Sigmoid colon (tissue), 7 donors: ENCODE data around the gene SUGCT. TPM values are rescaled to one million over a fixed set of nuclear protein-coding genes. Genes with fewer than 3 reads are reported as not detected.
"Not testable (repeated sequence)": the region's sequence is repeated elsewhere in the genome, so short reads cannot be mapped to it uniquely, and the experiment has no call there.

Source experiments
- DNase-seq: peaks from one replicate; pipeline ENCODE4 v3.0.0-alpha.2; 2019
- H3K27ac ChIP-seq, 4 donors: fragments of 200-600 bp; sonication (generic); one replicate each; pipeline ENCODE4 v1.5.1; 2016 to 2019; ENCODE audit warnings: mild to moderate bottlenecking in 1 of 4
- H3K27me3 ChIP-seq, 3 donors: fragments of 200-600 bp; sonication (generic); one replicate each; pipeline ENCODE4 v1.5.1; 2019; ENCODE audit warnings: mild to moderate bottlenecking in 1 of 3
- H3K36me3 ChIP-seq, 4 donors: fragments of 200-600 bp; sonication (generic); one replicate each; pipeline ENCODE4 v1.5.1; 2016 to 2019
- H3K4me1 ChIP-seq, 4 donors: fragments of 200-600 bp; sonication (generic); one replicate each; pipeline ENCODE4 v1.5.1; 2017 to 2019
- H3K4me3 ChIP-seq, 4 donors: fragments of 200-600 bp; sonication (generic); one replicate each; pipeline ENCODE4 v1.5.1; 2017 to 2019; ENCODE audit warnings: mild to moderate bottlenecking in 2 of 4, moderate library complexity in 1 of 4
- H3K9me3 ChIP-seq, 4 donors: fragments of 200-600 bp in 3 of 4; sonication (generic) in 3 of 4; one replicate each; pipeline versions ENCODE4 v1.5.1 to v1.6.1; 2013 to 2019
- EP300 ChIP-seq, 4 donors: sonication (generic); formaldehyde crosslinking; IDR thresholded peaks; one replicate each; pipeline ENCODE4 v1.6.1; 2017; ENCODE audit warnings: antibody characterized with exemption in 4 of 4
- POLR2A ChIP-seq, 2 donors: fragments of 450-650 bp; IDR thresholded peaks; one replicate each; pipeline ENCODE4 v1.6.1; 2016; ENCODE audit warnings: antibody characterized with exemption in 2 of 2, mild to moderate bottlenecking in 2 of 2, moderate library complexity in 2 of 2
- POLR2AphosphoS5 ChIP-seq, 4 donors: sonication (generic); formaldehyde crosslinking; IDR thresholded peaks; one replicate each; pipeline ENCODE4 v1.6.1; 2017; ENCODE audit warnings: antibody characterized with exemption in 4 of 4
- WGBS, 2 donors: extraction: QIAGEN DNeasy Blood & Tissue Kit; methylation state at CpG; one replicate each; pipeline ENCODE4 v1.1.7; 2013; 5-methylcytosine and 5-hydroxymethylcytosine counted together
- intact Hi-C: fragments of 100-400 bp; cut with DNase I; formaldehyde crosslinking; loops from one replicate; pipeline ENCODE4 v1.15.1; 2023
- polyA plus RNA-seq, 3 donors: library from polyadenylated mRNA; stranded (reverse); fragments of 200-250 nt; gene quantifications; one replicate each; pipeline ENCODE4 v1.2.3, GENCODE V29; 2013
- total RNA-seq, 4 donors: library from RNA; depleted of rRNA; stranded (reverse); fragments of >200 nt; gene quantifications; one replicate each; pipeline ENCODE4 v1.1.0, GENCODE V29; 2016
- TF ChIP-seq, protein P1 (sequence below), 4 experiments: fragments of 450-650 bp in 3 of 4; fragments of 200-600 bp in 1 of 4; IDR thresholded peaks; one replicate each; pipeline ENCODE4 v1.5.1; 2016 to 2019; ENCODE audit warnings: antibody characterized with exemption in 4 of 4, mild to moderate bottlenecking in 3 of 4, moderate library complexity in 2 of 4
- donor health status: healthy with polysubstance abuse.
- donor health status: Bipolar disorder and iron deficiency.
- donor health status: healthy.

Gene SUGCT
- total and polyA plus RNA-seq, 7 donors = 2.3 to 25.9 (median 6.3) TPM

DNA sequence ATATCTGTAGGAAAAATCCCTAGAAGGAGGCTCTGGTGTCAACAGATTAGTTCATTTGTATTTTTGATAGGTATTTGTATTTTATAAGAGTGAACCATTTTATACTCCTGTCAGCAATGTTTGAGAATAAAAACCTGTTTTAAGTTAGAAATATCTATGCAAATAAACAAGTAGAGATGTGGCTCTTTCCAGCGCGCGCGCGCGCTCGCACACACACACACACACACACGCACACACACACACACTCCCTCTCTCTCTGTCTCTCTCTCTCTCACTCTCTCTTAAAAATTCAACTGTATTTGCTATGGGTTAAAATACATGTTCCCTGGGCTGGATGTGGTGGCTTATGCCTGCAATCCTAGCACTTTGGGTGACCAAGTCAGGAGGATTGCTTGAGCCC lies 113.9 kb downstream of the SUGCT start:
- Histone ChIP-seq H3K27ac (no peak overlapping the region), H3K4me1 (no peaks in the 10 kb centered on the region), H3K27me3 (no peaks in the 10 kb centered on the region), H3K9me3 (no peaks in the 10 kb centered on the region), H3K36me3 (no peaks in the 10 kb centered on the region), H3K4me3 (no peak overlapping the region)
- no peak for DNase-seq
- intact Hi-C loops = no loop called here
- 80 to 81% methylated on average over 8 of the region's 8 CpGs for WGBS, 2 donors
- TF ChIP-seq POLR2AphosphoS5 (IDR thresholded peaks at IDR 0.05) = no peak
- no peak for TF ChIP-seq POLR2A (IDR thresholded peaks at IDR 0.05)
- TF ChIP-seq EP300 (IDR thresholded peaks at IDR 0.05) = no peak
- TF ChIP-seq, protein P1, sequence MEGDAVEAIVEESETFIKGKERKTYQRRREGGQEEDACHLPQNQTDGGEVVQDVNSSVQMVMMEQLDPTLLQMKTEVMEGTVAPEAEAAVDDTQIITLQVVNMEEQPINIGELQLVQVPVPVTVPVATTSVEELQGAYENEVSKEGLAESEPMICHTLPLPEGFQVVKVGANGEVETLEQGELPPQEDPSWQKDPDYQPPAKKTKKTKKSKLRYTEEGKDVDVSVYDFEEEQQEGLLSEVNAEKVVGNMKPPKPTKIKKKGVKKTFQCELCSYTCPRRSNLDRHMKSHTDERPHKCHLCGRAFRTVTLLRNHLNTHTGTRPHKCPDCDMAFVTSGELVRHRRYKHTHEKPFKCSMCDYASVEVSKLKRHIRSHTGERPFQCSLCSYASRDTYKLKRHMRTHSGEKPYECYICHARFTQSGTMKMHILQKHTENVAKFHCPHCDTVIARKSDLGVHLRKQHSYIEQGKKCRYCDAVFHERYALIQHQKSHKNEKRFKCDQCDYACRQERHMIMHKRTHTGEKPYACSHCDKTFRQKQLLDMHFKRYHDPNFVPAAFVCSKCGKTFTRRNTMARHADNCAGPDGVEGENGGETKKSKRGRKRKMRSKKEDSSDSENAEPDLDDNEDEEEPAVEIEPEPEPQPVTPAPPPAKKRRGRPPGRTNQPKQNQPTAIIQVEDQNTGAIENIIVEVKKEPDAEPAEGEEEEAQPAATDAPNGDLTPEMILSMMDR (IDR thresholded peaks at IDR 0.05) = no peak

DNA sequence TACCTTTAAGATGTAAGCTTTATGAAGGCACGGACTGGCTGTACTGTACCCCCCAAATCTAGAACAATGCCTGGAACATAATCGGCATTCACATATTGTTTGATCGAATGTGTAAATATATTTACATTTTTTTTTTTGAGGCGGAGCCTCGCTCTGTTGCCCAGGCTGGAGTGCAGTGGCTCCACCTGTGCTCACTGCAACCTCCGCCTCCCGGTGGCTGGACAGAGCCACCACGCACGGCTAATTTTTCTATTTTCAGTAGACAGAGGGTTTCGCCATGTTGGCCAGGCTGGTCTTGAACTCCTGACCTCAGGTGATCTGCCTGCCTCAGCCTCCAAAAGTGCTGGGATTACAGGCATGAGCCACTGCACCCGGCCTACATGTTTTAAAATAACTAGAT lies 118.6 kb downstream of the SUGCT start:
- intact Hi-C loops, H3K4me1 ChIP-seq, H3K27ac ChIP-seq, DNase-seq, H3K9me3 ChIP-seq, H3K4me3 ChIP-seq, H3K27me3 ChIP-seq, H3K36me3 ChIP-seq: not testable (repeated sequence)
- 90 to 95% methylated on average over 11 of the region's 11 CpGs for WGBS, 2 donors

DNA sequence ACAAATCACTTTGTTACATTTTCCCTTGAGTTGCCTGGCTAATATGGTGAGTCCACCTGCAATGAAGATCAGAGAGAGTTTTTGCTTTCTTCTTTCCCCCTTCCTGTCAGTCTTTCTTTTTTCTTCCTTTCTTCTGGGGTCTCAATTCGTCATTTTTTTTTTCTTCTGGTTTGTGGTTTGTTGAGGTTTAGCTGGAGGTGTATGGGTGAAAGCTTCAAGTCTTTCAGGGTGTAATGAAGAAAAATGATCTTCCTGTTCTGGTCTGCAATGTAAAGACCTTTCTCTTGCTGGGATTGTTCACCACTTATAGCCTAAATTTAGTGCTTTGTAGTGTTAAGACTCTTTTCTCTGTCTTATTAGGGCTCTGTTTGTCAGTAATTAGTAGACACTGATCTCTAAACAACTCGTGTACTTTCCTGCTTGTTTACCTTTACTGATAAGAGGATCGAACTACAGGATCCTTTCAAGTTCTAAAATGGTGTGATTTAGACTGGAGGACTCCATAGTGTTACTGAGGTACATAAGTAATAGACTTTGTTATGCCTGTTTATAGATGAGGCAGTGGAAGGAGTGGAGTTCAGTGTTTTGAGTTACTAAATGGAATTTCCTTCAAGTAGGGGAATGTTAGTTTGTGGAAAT lies 129.1 kb downstream of the SUGCT start:
- Histone ChIP-seq H3K9me3 (no peaks in the 10 kb centered on the region), H3K4me1 (no peaks in the 10 kb centered on the region), H3K27me3 (no peaks in the 10 kb centered on the region), H3K4me3 (no peak overlapping the region), H3K36me3 (no peaks in the 10 kb centered on the region), H3K27ac (no peak overlapping the region)
- no peak for DNase-seq
- TF ChIP-seq POLR2A (IDR thresholded peaks at IDR 0.05) (no peak), POLR2AphosphoS5 (IDR thresholded peaks at IDR 0.05) (no peak), EP300 (IDR thresholded peaks at IDR 0.05) (no peak)
- TF ChIP-seq, protein P1 (IDR thresholded peaks at IDR 0.05) = no peak
- 28 to 48% methylated on average over 3 of the region's 3 CpGs for WGBS, 2 donors
- intact Hi-C loops = no loop called here

DNA sequence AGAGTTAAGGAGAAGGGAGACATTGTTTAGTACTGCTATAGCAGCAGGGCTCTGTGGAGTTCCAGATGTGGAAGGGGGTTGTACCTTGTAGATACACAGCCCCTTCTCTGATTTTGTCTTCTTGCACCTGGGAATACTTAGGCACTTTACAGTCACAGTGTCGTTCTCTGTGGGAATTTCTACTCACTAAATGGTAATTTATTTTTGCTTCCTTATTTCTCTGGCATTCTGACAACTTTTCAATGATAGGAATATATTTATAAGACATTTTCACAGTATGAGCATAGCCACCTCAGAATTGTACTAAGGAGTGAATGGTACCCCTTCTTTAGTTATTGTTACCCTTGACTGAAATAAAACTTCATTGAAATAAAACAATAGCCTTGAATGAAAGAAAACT lies 132.8 kb downstream of the SUGCT start:
- Histone ChIP-seq H3K4me3 (no peak overlapping the region), H3K4me1 (no peaks in the 10 kb centered on the region), H3K27me3 (no peaks in the 10 kb centered on the region), H3K9me3 (no peaks in the 10 kb centered on the region), H3K36me3 (no peaks in the 10 kb centered on the region), H3K27ac (no peak overlapping the region)
- 10 to 48% methylated on average over 1 of the region's 1 CpG for WGBS, 2 donors
- no peak for DNase-seq
- intact Hi-C loops = no loop called here
- TF ChIP-seq POLR2A (IDR thresholded peaks at IDR 0.05) = no peak
- TF ChIP-seq EP300 (IDR thresholded peaks at IDR 0.05) = no peak
- TF ChIP-seq POLR2AphosphoS5 (IDR thresholded peaks at IDR 0.05) = no peak
- TF ChIP-seq, protein P1 (IDR thresholded peaks at IDR 0.05) = no peak

DNA sequence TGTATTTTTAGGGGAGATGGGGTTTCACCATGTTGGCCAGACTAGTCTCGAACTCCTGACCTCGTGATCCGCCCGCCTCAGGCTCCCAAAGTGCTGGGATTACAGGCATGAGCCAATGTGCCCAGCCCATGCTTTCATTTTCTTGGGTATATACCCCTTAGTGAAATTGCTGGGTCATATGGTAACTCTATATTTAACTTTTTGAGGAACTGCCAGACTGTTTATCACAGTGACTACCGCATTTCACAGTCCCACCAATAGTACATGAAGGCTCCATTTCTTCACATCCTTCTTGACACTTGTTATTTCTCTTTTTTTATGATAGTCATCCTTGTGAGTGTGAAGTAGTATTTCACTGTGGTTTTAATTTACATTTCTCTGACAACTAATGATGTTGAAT lies 134.0 kb downstream of the SUGCT start:
- H3K4me3 ChIP-seq, H3K36me3 ChIP-seq, intact Hi-C loops, H3K9me3 ChIP-seq, DNase-seq, H3K4me1 ChIP-seq, H3K27me3 ChIP-seq, H3K27ac ChIP-seq: not testable (repeated sequence)
- WGBS, 2 donors = 83 to 91% methylated on average over 5 of the region's 5 CpGs

DNA sequence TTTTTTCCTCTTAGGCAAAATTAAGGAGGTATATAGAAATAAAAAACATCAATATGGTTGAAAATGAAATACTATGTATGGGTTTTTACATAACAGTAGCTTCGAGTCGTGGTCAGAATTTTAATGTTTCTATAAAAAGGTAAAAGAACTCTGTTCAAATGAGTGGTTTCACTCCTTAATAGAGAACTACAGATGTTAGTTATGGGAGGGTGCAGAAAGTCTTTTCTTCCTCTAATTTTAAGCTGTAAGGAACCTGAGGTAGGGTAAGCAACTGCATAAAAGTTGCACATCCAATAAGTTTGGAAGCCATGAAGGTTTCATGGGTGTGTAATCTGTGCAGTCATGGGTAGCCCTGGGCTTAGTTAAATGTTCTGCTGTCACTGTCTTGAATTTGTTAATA lies 141.3 kb downstream of the SUGCT start:
- no peak for TF ChIP-seq POLR2A (IDR thresholded peaks at IDR 0.05)
- no peak for TF ChIP-seq POLR2AphosphoS5 (IDR thresholded peaks at IDR 0.05)
- H3K4me1 ChIP-seq = no peaks in the 10 kb centered on the region
- WGBS, 2 donors = 66 to 89% methylated on average over 2 of the region's 2 CpGs
- no peaks in the 10 kb centered on the region for H3K9me3 ChIP-seq
- H3K36me3 ChIP-seq = no peaks in the 10 kb centered on the region
- no peaks in the 10 kb centered on the region for H3K27me3 ChIP-seq
- H3K27ac ChIP-seq = no peak overlapping the region
- DNase-seq = no peak
- intact Hi-C loops = no loop called here
- no peak overlapping the region for H3K4me3 ChIP-seq
